H9 (cell line): ENCODE measurements around the gene CHIT1. TPM values are rescaled to one million over a fixed set of nuclear protein-coding genes. Genes with fewer than 3 reads are reported as not detected.

Experiments
- DNase-seq: peaks from one replicate; pipeline ENCODE4 v3.0.0-alpha.2; 2017
- H2AFZ ChIP-seq: one replicate; pipeline ENCODE4 v1.6.1; 2013; ENCODE audit warnings: mild to moderate bottlenecking, low read length, control low read depth, moderate library complexity
- H2AK5ac ChIP-seq: 2 replicates; pipeline ENCODE4 v1.6.1; 2013; ENCODE audit warnings: low read length, control low read depth, mixed read lengths; ENCODE audit not compliant: insufficient read length
- H2BK120ac ChIP-seq: one replicate; pipeline ENCODE4 v1.6.1; 2013; ENCODE audit warnings: low read depth, mild to moderate bottlenecking, low read length, control low read depth, inconsistent platforms; ENCODE audit not compliant: poor library complexity, severe bottlenecking
- H2BK12ac ChIP-seq: 2 replicates; pipeline ENCODE4 v1.6.1; 2013; ENCODE audit warnings: low read length, control low read depth, mixed read lengths, low read depth; ENCODE audit not compliant: insufficient read length
- H2BK15ac ChIP-seq: 2 replicates; pipeline ENCODE4 v1.6.1; 2013; ENCODE audit warnings: low read depth, low read length, control low read depth
- H2BK20ac ChIP-seq: one replicate; pipeline ENCODE4 v1.6.1; 2013; ENCODE audit warnings: low read depth, mild to moderate bottlenecking, low read length, control low read depth, inconsistent platforms; ENCODE audit not compliant: poor library complexity, severe bottlenecking
- H2BK5ac ChIP-seq: 2 replicates; pipeline ENCODE4 v1.6.1; 2013; ENCODE audit warnings: low read length, control low read depth, mixed read lengths; ENCODE audit not compliant: insufficient read length
- H3K14ac ChIP-seq: 2 replicates; pipeline ENCODE4 v1.6.1; 2013; ENCODE audit warnings: low read length, control low read depth; ENCODE audit not compliant: insufficient read depth
- H3K18ac ChIP-seq: 2 replicates; pipeline ENCODE4 v1.6.1; 2013; ENCODE audit warnings: low read depth, mild to moderate bottlenecking, mixed read lengths, low read length, control low read depth; ENCODE audit not compliant: insufficient read length
- H3K23ac ChIP-seq: 2 replicates; pipeline ENCODE4 v1.6.1; 2013; ENCODE audit warnings: low read length, control low read depth, mixed read lengths, low read depth; ENCODE audit not compliant: insufficient read length
- H3K23me2 ChIP-seq: 2 replicates; pipeline ENCODE4 v1.6.1; 2013; ENCODE audit warnings: low read depth, mild to moderate bottlenecking, mixed read lengths, low read length, control low read depth; ENCODE audit not compliant: insufficient read length, poor library complexity, severe bottlenecking
- H3K27ac ChIP-seq: 2 replicates; pipeline ENCODE4 v1.5.1; 2013; ENCODE audit warnings: low read length, control low read depth, mixed read lengths, low read depth; ENCODE audit not compliant: insufficient read length
- H3K27me3 ChIP-seq: 2 replicates; pipeline ENCODE4 v1.6.1; 2013; ENCODE audit warnings: low read length, control low read depth, inconsistent platforms; ENCODE audit not compliant: insufficient read depth
- H3K4ac ChIP-seq: 2 replicates; pipeline ENCODE4 v1.6.1; 2013; ENCODE audit warnings: low read depth, mild to moderate bottlenecking, control low read depth, inconsistent platforms, low read length, moderate library complexity
- H3K4me1 ChIP-seq: 2 replicates; pipeline ENCODE4 v1.6.1; 2013; ENCODE audit warnings: low read length, control low read depth, inconsistent platforms; ENCODE audit not compliant: insufficient read depth
- H3K4me2 ChIP-seq: 2 replicates; pipeline ENCODE4 v1.6.1; 2013; ENCODE audit warnings: low read length, control low read depth, mixed read lengths; ENCODE audit not compliant: insufficient read length, insufficient read depth
- H3K56ac ChIP-seq: 2 replicates; pipeline ENCODE4 v1.6.1; 2013; ENCODE audit warnings: low read depth, mild to moderate bottlenecking, mixed read lengths, low read length, control low read depth; ENCODE audit not compliant: insufficient read length
- H3K79me1 ChIP-seq: 2 replicates; pipeline ENCODE4 v1.6.1; 2013; ENCODE audit warnings: low read depth, mild to moderate bottlenecking, moderate library complexity, low read length, control low read depth, inconsistent platforms; ENCODE audit not compliant: insufficient read depth, poor library complexity, severe bottlenecking
- H3K79me2 ChIP-seq: 2 replicates; pipeline ENCODE4 v1.6.1; 2013; ENCODE audit warnings: low read length, control low read depth, inconsistent platforms; ENCODE audit not compliant: insufficient read depth
- H3K9ac ChIP-seq: 2 replicates; pipeline ENCODE4 v1.6.1; 2013; ENCODE audit warnings: low read length, control low read depth, mixed read lengths; ENCODE audit not compliant: insufficient read length; ENCODE audit errors: extremely low read depth
- H3K9me3 ChIP-seq: one replicate; pipeline ENCODE4 v1.6.1; 2013; ENCODE audit warnings: low read depth, low read length, inconsistent platforms; ENCODE audit not compliant: control insufficient read depth
- H3T11ph ChIP-seq: one replicate; pipeline ENCODE4 v1.6.1; 2013; ENCODE audit warnings: mild to moderate bottlenecking, low read length, control low read depth, inconsistent platforms
- H4K20me1 ChIP-seq: one replicate; pipeline ENCODE4 v1.6.1; 2013; ENCODE audit not compliant: control insufficient read depth, insufficient read length, insufficient read depth
- H4K5ac ChIP-seq: 2 replicates; pipeline ENCODE4 v1.6.1; 2013; ENCODE audit warnings: low read depth, mild to moderate bottlenecking, mixed read lengths, low read length, control low read depth; ENCODE audit not compliant: insufficient read length
- H4K8ac ChIP-seq: replicated peaks from 2 replicates; pipeline ENCODE4 v1.6.1; 2013; ENCODE audit warnings: low read length, control low read depth, mixed read lengths, low read depth; ENCODE audit not compliant: insufficient read length
- H4K91ac ChIP-seq: 2 replicates; pipeline ENCODE4 v1.6.1; 2013; ENCODE audit warnings: low read depth, mild to moderate bottlenecking, moderate library complexity, mixed read lengths, low read length, control low read depth; ENCODE audit not compliant: insufficient read length
- H3K27ac Mint-ChIP-seq, 3 experiments: 2 replicates in 2 of 3; 3 replicates in 1 of 3; pipeline ENCODE4 v1.8.0; 2020 to 2021; ENCODE audit warnings: mixed read lengths in 3 of 3, mild to moderate bottlenecking in 1 of 3, moderate library complexity in 1 of 3
- H3K27me3 Mint-ChIP-seq: 2 replicates; pipeline ENCODE4 v1.8.0; 2021; ENCODE audit warnings: low read depth, mild to moderate bottlenecking, moderate library complexity, mixed read lengths
- H3K36me3 Mint-ChIP-seq, 3 experiments: 2 replicates in 2 of 3; 3 replicates in 1 of 3; pipeline ENCODE4 v1.8.0; 2020 to 2021; ENCODE audit warnings: low read depth in 3 of 3, mixed read lengths in 3 of 3; ENCODE audit not compliant: insufficient read depth in 1 of 3
- H3K4me1 Mint-ChIP-seq, 2 experiments: 2 replicates each; pipeline ENCODE4 v1.8.0; 2020; ENCODE audit warnings: mixed read lengths in 2 of 2
- H3K4me3 Mint-ChIP-seq, 2 experiments: 2 replicates in 1 of 2; 3 replicates in 1 of 2; pipeline ENCODE4 v1.8.0; 2020 to 2021; ENCODE audit warnings: mild to moderate bottlenecking in 2 of 2, mixed read lengths in 2 of 2, moderate library complexity in 1 of 2
- H3K9me3 Mint-ChIP-seq, 2 experiments: 2 replicates in 1 of 2; 3 replicates in 1 of 2; pipeline ENCODE4 v1.8.0; 2020; ENCODE audit warnings: mild to moderate bottlenecking in 2 of 2, mixed read lengths in 2 of 2, moderate library complexity in 1 of 2
- WGBS: extraction: QIAGEN DNeasy Blood & Tissue Kit; methylation state at CpG from one replicate; pipeline ENCODE4 v1.1.7; 2013; ENCODE audit warnings: missing lambda C conversion rate, low lambda C conversion rate, mixed read lengths; ENCODE audit not compliant: insufficient read length; ENCODE audit errors: extremely low coverage; 5-methylcytosine and 5-hydroxymethylcytosine counted together
- total RNA-seq: library from RNA; stranded (reverse); gene quantifications from 2 replicates; pipeline ENCODE4 v1.2.1, GENCODE V29; 2021
- TF ChIP-seq, protein P1 (sequence below): fragments of 200-600 bp; sonication (generic); conservative IDR thresholded peaks from 3 replicates; pipeline ENCODE4 v1.8.0; 2021; ENCODE audit warnings: antibody characterized with exemption, mild to moderate bottlenecking

The CHIT1 gene
- total RNA-seq, 1 experiment from 2014 or later: not detected

DNA sequence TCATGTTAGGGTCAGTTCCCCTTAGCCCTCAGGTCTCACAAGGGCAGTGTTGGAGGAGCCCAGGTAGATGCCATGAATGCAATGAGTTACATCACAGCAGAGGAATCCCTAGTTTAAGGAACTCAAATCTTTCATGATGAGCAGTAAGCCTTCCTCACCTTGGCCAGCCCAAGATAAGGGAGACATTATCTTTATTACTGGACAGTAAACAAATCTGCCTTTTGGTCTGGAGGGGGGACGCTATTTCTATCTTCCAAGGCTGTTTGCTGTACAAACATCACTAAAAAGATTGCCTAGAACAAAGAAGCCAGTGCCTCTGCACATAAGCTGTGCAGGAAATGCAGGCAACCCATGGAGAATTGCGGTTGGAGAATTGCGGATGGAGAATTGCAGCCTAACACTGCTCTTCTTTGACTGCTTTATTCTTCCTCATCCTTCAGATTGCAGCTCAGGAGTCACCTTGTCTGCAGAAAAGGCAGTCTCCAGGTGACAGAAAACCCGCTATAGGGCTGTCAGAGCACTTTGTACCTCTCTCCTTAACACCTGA, 40.7 kb downstream of the CHIT1 start:
- no peaks in the 10 kb centered on the region for H3K79me1 ChIP-seq
- no peak overlapping the region for H4K91ac ChIP-seq
- H3K79me2 ChIP-seq: no peaks in the 10 kb centered on the region
- no peak overlapping the region for H3K18ac ChIP-seq
- H2BK5ac ChIP-seq: no peak overlapping the region
- H3K23me2 ChIP-seq: peaks cover 3% of the 10 kb centered on the region
- no peak overlapping the region for H3K56ac ChIP-seq
- TF ChIP-seq, protein P1, sequence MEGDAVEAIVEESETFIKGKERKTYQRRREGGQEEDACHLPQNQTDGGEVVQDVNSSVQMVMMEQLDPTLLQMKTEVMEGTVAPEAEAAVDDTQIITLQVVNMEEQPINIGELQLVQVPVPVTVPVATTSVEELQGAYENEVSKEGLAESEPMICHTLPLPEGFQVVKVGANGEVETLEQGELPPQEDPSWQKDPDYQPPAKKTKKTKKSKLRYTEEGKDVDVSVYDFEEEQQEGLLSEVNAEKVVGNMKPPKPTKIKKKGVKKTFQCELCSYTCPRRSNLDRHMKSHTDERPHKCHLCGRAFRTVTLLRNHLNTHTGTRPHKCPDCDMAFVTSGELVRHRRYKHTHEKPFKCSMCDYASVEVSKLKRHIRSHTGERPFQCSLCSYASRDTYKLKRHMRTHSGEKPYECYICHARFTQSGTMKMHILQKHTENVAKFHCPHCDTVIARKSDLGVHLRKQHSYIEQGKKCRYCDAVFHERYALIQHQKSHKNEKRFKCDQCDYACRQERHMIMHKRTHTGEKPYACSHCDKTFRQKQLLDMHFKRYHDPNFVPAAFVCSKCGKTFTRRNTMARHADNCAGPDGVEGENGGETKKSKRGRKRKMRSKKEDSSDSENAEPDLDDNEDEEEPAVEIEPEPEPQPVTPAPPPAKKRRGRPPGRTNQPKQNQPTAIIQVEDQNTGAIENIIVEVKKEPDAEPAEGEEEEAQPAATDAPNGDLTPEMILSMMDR: no peak
- H2BK120ac ChIP-seq: no peak overlapping the region
- H4K8ac ChIP-seq: no peak overlapping the region
- H3K14ac ChIP-seq: no peak overlapping the region
- H3K27me3 ChIP-seq: no peaks in the 10 kb centered on the region
- H4K20me1 ChIP-seq: no peaks in the 10 kb centered on the region
- no CpG with 5 or more reads among the region's 4 CpGs for WGBS
- H3K4ac ChIP-seq: no peak overlapping the region
- no peaks in the 10 kb centered on the region; the same call in 1 of the 2 replicates for H3K27me3 Mint-ChIP-seq
- no peaks in the 10 kb centered on the region for H3K9me3 ChIP-seq
- no peak overlapping the region for H2BK20ac ChIP-seq
- no peak for DNase-seq
- H2BK12ac ChIP-seq: no peak overlapping the region
- no peak overlapping the region for H2BK15ac ChIP-seq
- H3K36me3 Mint-ChIP-seq: no peaks in the 10 kb centered on the region
- H4K5ac ChIP-seq: no peak overlapping the region
- H3K27ac Mint-ChIP-seq: no peak overlapping the region
- H3T11ph ChIP-seq: no peak overlapping the region
- no peaks in the 10 kb centered on the region; a peak in 2 of 5 replicates for H3K9me3 Mint-ChIP-seq
- H3K9ac ChIP-seq: no peak overlapping the region
- peaks cover 6% of the 10 kb centered on the region; the same call in 1 of the 2 replicates for H3K4me1 ChIP-seq
- H2AK5ac ChIP-seq: no peak overlapping the region
- no peak overlapping the region for H3K23ac ChIP-seq
- H3K27ac ChIP-seq: no peak overlapping the region
- no peak overlapping the region for H3K4me2 ChIP-seq
- H3K4me1 Mint-ChIP-seq: peaks cover 29 to 36% of the 10 kb centered on the region in 2 experiments
- H3K4me3 Mint-ChIP-seq: no peak overlapping the region
- no peak overlapping the region for H2AFZ ChIP-seq
